COR-L47 (cell line): ENCODE measurements around the gene MRPL22.
"Not testable (repeated sequence)": the region's sequence is repeated elsewhere in the genome, so short reads cannot be mapped to it uniquely, and the experiment has no call there.

Experiments used
- DNase-seq: peaks from one replicate; lab custom pipeline; 2025; lab: John Stamatoyannopoulos, UW

Gene MRPL22

GRCh38 chr5:154995679-154996078, 54.8 kb downstream of the MRPL22 start:
- peak; percentile 3 for DNase-seq

- no peak for DNase-seq
Observed at GRCh38 chr5:154997746-154998145, 56.9 kb downstream of the MRPL22 start.

GRCh38 chr5:154999865-155000264, 59.0 kb downstream of the MRPL22 start:
- no peak for DNase-seq

GRCh38 chr5:155001523-155001922, 60.6 kb downstream of the MRPL22 start:
- no peak for DNase-seq

- not testable (repeated sequence) for DNase-seq
Observed at GRCh38 chr5:155002722-155003121, 61.8 kb downstream of the MRPL22 start.

GRCh38 chr5:155004138-155004744, 63.4 kb downstream of the MRPL22 start:
- no peak for DNase-seq

- DNase-seq = not testable (repeated sequence)
Observed at GRCh38 chr5:155006265-155006664, 65.4 kb downstream of the MRPL22 start.

GRCh38 chr5:155008669-155009068, 67.8 kb downstream of the MRPL22 start:
- no peak for DNase-seq

GRCh38 chr5:155010881-155011280, 70.0 kb downstream of the MRPL22 start:
- no peak for DNase-seq

GRCh38 chr5:155013526-155013925, 72.7 kb downstream of the MRPL22 start, which contains the start of gene KIF4B:
Gene KIF4B (plus strand): TSS chr5:155013755. CDS start chr5:155013860, 105 bp downstream.
- DNase-seq = no peak

- DNase-seq = no peak
Observed at GRCh38 chr5:155015239-155015638, 74.4 kb downstream of the MRPL22 start.

GRCh38 chr5:155017610-155018009, 76.7 kb downstream of the MRPL22 start:
- DNase-seq = no peak
